ENCODE data around the gene CPTP. TPM values are rescaled to one million over a fixed set of nuclear protein-coding genes. Genes with fewer than 3 reads are reported as not detected.

Gene CPTP
- total RNA-seq, 1 donor from 2014 or later = 40.1 TPM

GRCh38 chr1:1347026-1347595 is 22.5 kb downstream of the CPTP start:
- peak overlapping the region; percentile 84 for H3K4me3 ChIP-seq (ENCODE audit: low read depth, low read length)
- DNase-seq (ENCODE audit: low read depth) = no peak
- TF ChIP-seq, protein P1, sequence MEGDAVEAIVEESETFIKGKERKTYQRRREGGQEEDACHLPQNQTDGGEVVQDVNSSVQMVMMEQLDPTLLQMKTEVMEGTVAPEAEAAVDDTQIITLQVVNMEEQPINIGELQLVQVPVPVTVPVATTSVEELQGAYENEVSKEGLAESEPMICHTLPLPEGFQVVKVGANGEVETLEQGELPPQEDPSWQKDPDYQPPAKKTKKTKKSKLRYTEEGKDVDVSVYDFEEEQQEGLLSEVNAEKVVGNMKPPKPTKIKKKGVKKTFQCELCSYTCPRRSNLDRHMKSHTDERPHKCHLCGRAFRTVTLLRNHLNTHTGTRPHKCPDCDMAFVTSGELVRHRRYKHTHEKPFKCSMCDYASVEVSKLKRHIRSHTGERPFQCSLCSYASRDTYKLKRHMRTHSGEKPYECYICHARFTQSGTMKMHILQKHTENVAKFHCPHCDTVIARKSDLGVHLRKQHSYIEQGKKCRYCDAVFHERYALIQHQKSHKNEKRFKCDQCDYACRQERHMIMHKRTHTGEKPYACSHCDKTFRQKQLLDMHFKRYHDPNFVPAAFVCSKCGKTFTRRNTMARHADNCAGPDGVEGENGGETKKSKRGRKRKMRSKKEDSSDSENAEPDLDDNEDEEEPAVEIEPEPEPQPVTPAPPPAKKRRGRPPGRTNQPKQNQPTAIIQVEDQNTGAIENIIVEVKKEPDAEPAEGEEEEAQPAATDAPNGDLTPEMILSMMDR (conservative IDR thresholded peaks at IDR 0.05; ENCODE audit: low read depth, low read length) = no peak

- TF ChIP-seq, protein P1 (conservative IDR thresholded peaks at IDR 0.05; ENCODE audit: low read depth, low read length) = no peak
- H3K4me3 ChIP-seq (ENCODE audit: low read depth, low read length) = peak overlapping the region; percentile 84
- DNase-seq (ENCODE audit: low read depth) = no peak
Measured at GRCh38 chr1:1347663-1348419, 23.2 kb downstream of the CPTP start.

DNA sequence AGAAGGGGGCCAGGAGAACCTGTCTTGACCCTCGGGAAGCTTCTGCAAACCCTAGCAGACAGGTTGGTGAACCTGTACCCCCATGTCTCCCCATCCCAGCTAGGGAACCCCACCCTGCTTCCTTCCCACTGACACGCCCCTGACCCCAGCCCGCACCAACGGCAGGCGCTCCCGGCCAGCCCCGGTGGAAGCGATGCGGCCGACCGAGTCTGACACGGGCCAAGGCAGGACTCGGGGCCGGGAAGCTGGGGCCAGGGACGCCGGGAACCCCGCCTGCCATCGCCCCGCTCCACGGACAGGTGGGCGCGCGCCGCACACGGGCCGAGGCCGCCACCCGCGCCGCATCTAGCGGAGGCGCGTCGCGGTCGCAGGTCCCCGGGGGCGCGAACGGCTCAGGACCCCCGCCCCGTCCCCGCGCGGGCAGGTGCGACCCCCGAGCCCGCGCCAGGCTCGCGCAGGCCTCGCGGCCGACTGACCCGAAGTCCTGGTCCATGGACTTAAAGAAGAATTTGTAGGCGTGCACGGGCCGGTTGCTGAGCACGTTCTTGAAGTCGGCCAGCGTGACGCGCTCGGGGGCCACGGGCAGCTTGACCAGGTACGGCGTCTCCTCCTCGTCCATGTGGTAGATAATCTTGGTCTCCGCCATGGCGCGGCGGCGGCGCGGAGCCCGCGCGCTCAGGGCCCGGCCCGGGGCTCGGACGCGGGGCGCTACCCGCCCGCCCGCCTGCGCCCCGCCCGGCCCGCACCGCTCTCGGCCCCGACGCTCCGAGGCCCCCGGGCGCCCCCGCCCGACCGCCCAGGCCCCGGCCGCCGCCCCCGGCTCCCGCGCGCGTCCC is 24.0 kb downstream of the CPTP start:
- no peak for DNase-seq (ENCODE audit: low read depth)
- peak overlapping the region; percentile 84 for H3K4me3 ChIP-seq (ENCODE audit: low read depth, low read length)
- TF ChIP-seq, protein P1 (conservative IDR thresholded peaks at IDR 0.05; ENCODE audit: low read depth, low read length) = no peak

DNA sequence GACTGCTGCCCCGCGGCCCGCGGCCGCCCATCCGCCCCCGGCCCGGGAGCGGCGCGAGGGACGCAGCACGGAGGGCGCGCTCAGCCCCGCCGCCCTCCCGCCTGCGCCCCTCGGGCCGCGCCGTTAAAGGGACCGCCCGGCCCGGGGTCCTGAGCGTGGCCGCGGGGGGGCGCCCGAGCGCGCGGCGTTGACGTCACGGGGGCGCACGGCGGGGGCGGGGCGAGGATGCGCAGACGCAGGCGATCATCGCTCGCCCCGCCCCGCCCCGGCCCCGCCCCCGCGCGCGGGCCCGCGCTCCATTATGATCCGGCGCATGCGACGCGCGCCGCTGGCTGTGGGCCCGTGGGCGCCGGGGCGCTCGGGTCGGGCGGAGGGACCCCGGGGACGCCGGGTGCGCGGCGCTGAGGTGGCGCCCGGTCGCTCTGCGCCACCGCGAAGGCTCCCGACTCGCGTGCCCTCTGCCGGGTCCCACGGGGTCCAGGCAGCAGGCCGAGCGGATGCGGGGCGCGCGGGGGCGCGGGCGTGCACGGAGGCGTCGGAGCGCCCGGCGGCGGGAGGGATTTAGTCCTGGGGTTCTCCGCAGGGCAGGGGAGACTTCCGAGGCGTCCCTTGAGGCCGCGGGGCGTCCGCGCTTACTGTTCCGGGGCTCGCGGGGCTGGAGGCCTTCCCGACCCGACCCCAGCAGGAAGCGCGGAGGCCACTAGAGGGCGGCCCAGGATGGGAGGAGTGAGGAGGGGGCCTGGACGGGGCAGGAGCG is 24.8 kb downstream of the CPTP start, which contains the start of gene DVL1:
TSS of gene DVL1 (minus strand) at position 163 of the 757 bp plus-strand sequence. CDS start 353 bp downstream, outside the sequence.
- DNase-seq (ENCODE audit: low read depth) = no peak
- TF ChIP-seq, protein P1 (conservative IDR thresholded peaks at IDR 0.05; ENCODE audit: low read depth, low read length) = peak; percentile 45
- H3K4me3 ChIP-seq (ENCODE audit: low read depth, low read length) = peak within 1 kb of the TSS; percentile 84

GRCh38 chr1:1351511-1352427 is 27.2 kb downstream of the CPTP start:
- TF ChIP-seq, protein P1 (conservative IDR thresholded peaks at IDR 0.05; ENCODE audit: low read depth, low read length) = no peak
- no peak for DNase-seq (ENCODE audit: low read depth)
- no peak overlapping the region for H3K4me3 ChIP-seq (ENCODE audit: low read depth, low read length)

Data from epithelial cell of proximal tubule (primary cell).